HepG2 (cell line): Measurements from ENCODE around the gene TUBA4A. TPM values are rescaled to one million over a fixed set of nuclear protein-coding genes. Genes with fewer than 3 reads are reported as not detected.
A peak's percentile ranks its signal among the peaks of the same experiment; 100 is the strongest.

Experiments used
- ATM ChIP-seq: fragments of 450-650 bp; IDR thresholded peaks from 2 replicates; pipeline ENCODE4 v1.7.1; 2017; ENCODE audit warnings: mild to moderate bottlenecking, borderline replicate concordance
- BRF2 ChIP-seq: sonication (generic); formaldehyde crosslinking; IDR thresholded peaks from 2 replicates; pipeline ENCODE4 v1.8.1; 2022; ENCODE audit warnings: mild to moderate bottlenecking, missing genetic modification reagents
- CBX1 ChIP-seq: IDR thresholded peaks from one replicate; pipeline ENCODE4 v1.6.1; 2016; ENCODE audit warnings: antibody characterized with exemption, low read depth
- DRAP1 ChIP-seq: IDR thresholded peaks from 2 replicates; pipeline ENCODE4 v1.6.1; 2016; ENCODE audit warnings: missing genetic modification reagents, missing compliant biosample characterization
- E2F5 ChIP-seq: sonication (generic); formaldehyde crosslinking; conservative IDR thresholded peaks from 2 replicates; pipeline ENCODE4 v1.4.0; 2020; ENCODE audit warnings: missing genetic modification reagents
- FOXK2 ChIP-seq: fragments of 450-650 bp; IDR thresholded peaks from 2 replicates; pipeline ENCODE4 v1.6.1; 2016
- HNRNPH1 ChIP-seq: fragments of 200-400 bp; formaldehyde crosslinking; optimal IDR thresholded peaks from 2 replicates; pipeline ENCODE3; 2017; ENCODE audit warnings: mild to moderate bottlenecking, low read depth, low read length
- MBD4 ChIP-seq: IDR thresholded peaks from 2 replicates; pipeline ENCODE4 v1.6.1; 2012; ENCODE audit warnings: low read length, inconsistent platforms, borderline replicate concordance
- PBX2 ChIP-seq: IDR thresholded peaks from 2 replicates; pipeline ENCODE4 v1.6.1; 2016; ENCODE audit warnings: control low read depth
- RFXAP ChIP-seq: sonication (generic); formaldehyde crosslinking; IDR thresholded peaks from 2 replicates; pipeline ENCODE4 v1.4.0; 2020; ENCODE audit warnings: missing genetic modification reagents, borderline replicate concordance
- SKIL ChIP-seq: sonication (generic); formaldehyde crosslinking; IDR thresholded peaks from 2 replicates; pipeline ENCODE4 v1.8.0; 2022; ENCODE audit warnings: missing genetic modification reagents, mild to moderate bottlenecking, moderate library complexity, borderline replicate concordance
- SOX5 ChIP-seq: IDR thresholded peaks from 2 replicates; pipeline ENCODE4 v1.6.1; 2016; ENCODE audit warnings: borderline replicate concordance
- SP1 ChIP-seq, 2 experiments: fragments of 450-650 bp in 1 of 2; sonication (generic) in 1 of 2; formaldehyde crosslinking in 1 of 2; IDR thresholded peaks; 2 replicates each; pipeline versions ENCODE4 v1.4.0 to v1.6.1; 2016 to 2020; ENCODE audit warnings: missing genetic modification reagents in 1 of 2
- TRIM24 ChIP-seq: sonication (generic); formaldehyde crosslinking; IDR thresholded peaks from 2 replicates; pipeline ENCODE4 v1.8.0; 2022; ENCODE audit warnings: mild to moderate bottlenecking, missing genetic modification reagents
- YEATS4 ChIP-seq: sonication (generic); formaldehyde crosslinking; IDR thresholded peaks from 2 replicates; pipeline ENCODE4 v1.4.0; 2020; ENCODE audit warnings: missing genetic modification reagents, borderline replicate concordance
- ZBTB1 ChIP-seq: sonication (generic); formaldehyde crosslinking; IDR thresholded peaks from 2 replicates; pipeline ENCODE4 v1.4.0; 2020; ENCODE audit warnings: missing genetic modification reagents, borderline replicate concordance
- ZBTB44 ChIP-seq: sonication (generic); formaldehyde crosslinking; IDR thresholded peaks from 2 replicates; pipeline ENCODE4 v1.4.0; 2020; ENCODE audit warnings: missing genetic modification reagents
- ZNF260 ChIP-seq: sonication (generic); formaldehyde crosslinking; IDR thresholded peaks from 2 replicates; pipeline ENCODE4 v1.4.0; 2020; ENCODE audit warnings: missing genetic modification reagents, low read depth, mild to moderate bottlenecking, borderline replicate concordance
- ZNF614 ChIP-seq: IDR thresholded peaks from 2 replicates; pipeline ENCODE4 v1.6.1; 2018; ENCODE audit warnings: missing biosample characterization, missing genetic modification reagents, inconsistent platforms, borderline replicate concordance
- ZNF616 ChIP-seq: sonication (generic); formaldehyde crosslinking; IDR thresholded peaks from 2 replicates; pipeline ENCODE4 v1.5.0; 2020; ENCODE audit warnings: low read depth, mild to moderate bottlenecking, missing genetic modification reagents
- ZNF740 ChIP-seq: sonication (generic); formaldehyde crosslinking; IDR thresholded peaks from 2 replicates; pipeline ENCODE4 v1.4.0; 2020; ENCODE audit warnings: missing genetic modification reagents
- ZNF790 ChIP-seq: sonication (generic); formaldehyde crosslinking; IDR thresholded peaks from 2 replicates; pipeline ENCODE4 v1.8.0; 2022; ENCODE audit warnings: missing genetic modification reagents, mild to moderate bottlenecking, borderline replicate concordance
- polyA plus RNA-seq, 8 experiments: library from polyadenylated mRNA; depleted of rRNA in 3 of 8; stranded (reverse) in 7 of 8; unstranded in 1 of 8; fragments of >200 nt; fragmentation: Illumina TruSeq in 4 of 8; extraction: Trizol in 4 of 8; gene quantifications; 2 replicates each; pipeline versions ENCODE4 v1.2.1 to v1.2.3, GENCODE V29; 2011 to 2016; ENCODE audit warnings: low read depth in 4 of 8, missing spikeins in 1 of 8, mixed read lengths in 1 of 8; ENCODE audit not compliant: insufficient read depth in 1 of 8
- total RNA-seq, 5 experiments: library from RNA; depleted of rRNA; stranded (reverse); fragments of >200 nt; fragmentation: Illumina TruSeq; extraction: Trizol; gene quantifications; 2 replicates each; pipeline ENCODE4 v1.2.3, GENCODE V29; 2016; ENCODE audit warnings: low read depth in 1 of 5

The TUBA4A gene
- total and polyA plus RNA-seq, 2 of the 13 experiments (the other 11 are each of a cell fraction or from before 2014, with no cell fraction given) = 1.3 to 12.7 TPM

GRCh38 chr2:219279151-219279915, 25.6 kb upstream of the TUBA4A start, which contains the start of gene DNAJB2 (continued):
- TF ChIP-seq BRF2 = no peak
- TF ChIP-seq SP1 (IDR thresholded peaks at IDR 0.05) = no peak
- TF ChIP-seq SP1 (CRISPR knock-in tag; IDR thresholded peaks at IDR 0.05) = peak; percentile 87
- TF ChIP-seq ZBTB1 (CRISPR knock-in tag) = no peak
- no peak for TF ChIP-seq SKIL (CRISPR knock-in tag)
- 0 out of 2 replicates have a peak, but pooled peaks have one; percentile 54 for TF ChIP-seq ZNF614
- peak; percentile 92; the same call in 1 of the 2 replicates for TF ChIP-seq RFXAP (CRISPR knock-in tag)
- no peak for TF ChIP-seq ATM
- no peak for TF ChIP-seq ZNF260 (CRISPR knock-in tag)
- no peak for TF ChIP-seq HNRNPH1
- TF ChIP-seq CBX1 = peak; percentile 26
- peak; percentile 74; the same call in 1 of the 2 replicates for TF ChIP-seq ZNF616
- TF ChIP-seq SOX5 (CRISPR knock-in tag) = peak; percentile 34; the same call in 1 of the 2 replicates
- TF ChIP-seq MBD4 = no peak
- TF ChIP-seq PBX2 = 0 out of 2 replicates have a peak, but pooled peaks have one; percentile 16
- TF ChIP-seq DRAP1 (CRISPR knock-in tag) = peak; percentile 79
- peak; percentile 92 for TF ChIP-seq YEATS4 (CRISPR knock-in tag)
- no peak; the same call in 1 of the 2 replicates for TF ChIP-seq ZNF790 (CRISPR knock-in tag)
- no peak; the same call in 1 of the 2 replicates for TF ChIP-seq ZBTB44
- TF ChIP-seq TRIM24 (CRISPR knock-in tag) = no peak
- no peak for TF ChIP-seq E2F5 (CRISPR knock-in tag)
- peak; percentile 87; the same call in 1 of the 2 replicates for TF ChIP-seq ZNF740 (CRISPR knock-in tag)
- TF ChIP-seq FOXK2 = no peak
